Heart left ventricle (tissue), 16 donors: ENCODE results near the gene CELF2. TPM values are rescaled to one million over a fixed set of nuclear protein-coding genes. Genes with fewer than 3 reads are reported as not detected.

ENCODE experiments used
- ATAC-seq, 4 donors: fragments of 200-7000 bp; cut with Tn5 transposase; one replicate each; pipeline ENCODE4 v1.9.1; 2020 to 2022; ENCODE audit warnings: moderate library complexity in 4 of 4, mild to moderate bottlenecking in 3 of 4, moderate number of reproducible peaks in 1 of 4
- DNase-seq, 5 donors: peaks; one replicate each; pipeline ENCODE4 v3.0.0-alpha.2; 2020
- H3K27ac ChIP-seq, 12 donors: fragments of 200-600 bp; sonication (generic) in 4 of 12; one replicate each; pipeline versions ENCODE4 v1.5.0 to v1.8.0; 2016 to 2022; ENCODE audit warnings: mild to moderate bottlenecking in 2 of 12
- H3K27me3 ChIP-seq, 9 donors: fragments of 200-600 bp; sonication (generic) in 2 of 9; one replicate each; pipeline versions ENCODE4 v1.5.1 to v1.8.0; 2016 to 2022; ENCODE audit warnings: mild to moderate bottlenecking in 3 of 9
- H3K36me3 ChIP-seq, 9 donors: fragments of 200-600 bp; sonication (generic) in 2 of 9; one replicate each; pipeline versions ENCODE4 v1.5.0 to v1.8.0; 2018 to 2022; ENCODE audit warnings: mild to moderate bottlenecking in 2 of 9
- H3K4me1 ChIP-seq, 12 donors: fragments of 200-600 bp; sonication (generic) in 4 of 12; one replicate each; pipeline versions ENCODE4 v1.5.0 to v1.8.0; 2016 to 2022; ENCODE audit warnings: mild to moderate bottlenecking in 3 of 12
- H3K4me3 ChIP-seq, 12 donors: fragments of 200-600 bp; sonication (generic) in 4 of 12; one replicate each; pipeline versions ENCODE4 v1.5.0 to v1.8.0; 2017 to 2022; ENCODE audit warnings: mild to moderate bottlenecking in 9 of 12, moderate library complexity in 4 of 12
- H3K9me3 ChIP-seq, 12 donors: fragments of 200-600 bp; sonication (generic) in 4 of 12; one replicate each; pipeline versions ENCODE4 v1.5.0 to v1.8.0; 2016 to 2022; ENCODE audit warnings: mild to moderate bottlenecking in 1 of 12
- CTCF ChIP-seq, 12 donors: fragments of 200-600 bp; sonication (generic) in 4 of 12; IDR thresholded peaks; one replicate each; pipeline versions ENCODE4 v1.5.0 to v1.8.0; 2018 to 2022; ENCODE audit warnings: antibody characterized with exemption in 12 of 12, mild to moderate bottlenecking in 5 of 12
- POLR2A ChIP-seq, 2 donors: fragments of 450-650 bp; IDR thresholded peaks; one replicate each; pipeline ENCODE4 v1.6.1; 2017; ENCODE audit warnings: antibody characterized with exemption in 2 of 2, mild to moderate bottlenecking in 2 of 2, moderate library complexity in 2 of 2
- WGBS, 4 donors: extraction: QIAGEN DNeasy Blood & Tissue Kit in 2 of 4; methylation state at CpG; one replicate each; pipeline versions ENCODE4 v1.1.5 to v1.1.7; 2013 to 2018; 5-methylcytosine and 5-hydroxymethylcytosine counted together
- intact Hi-C, 10 donors: fragments of 100-400 bp; cut with DNase I; formaldehyde crosslinking; loops; one replicate each; pipeline versions ENCODE4 v1.11.1 to v1.14.2; 2022
- polyA plus RNA-seq, 2 donors: library from polyadenylated mRNA; stranded (reverse); fragments of 200-250 nt; gene quantifications; one replicate each; pipeline ENCODE4 v1.2.3, GENCODE V29; 2013
- total RNA-seq, 9 donors: library from RNA; depleted of rRNA in 2 of 9; stranded (reverse); fragments of >200 nt in 2 of 9; fragmentation: NEBNext Ultra II Directional in 3 of 9; extraction: Animal tissue kit (Norgen Biotek cat#: 25700) in 3 of 9; gene quantifications; one replicate each; pipeline versions ENCODE4 v1.1.0 to v1.2.4, GENCODE V29; 2016 to 2023
- donor health status: ischemic (EF 13 %, LVEDD 7.1; RV severe dilation, severe dysfunction).
- donor health status: healthy with polysubstance abuse.
- donor health status: DM: no; HTN: yes; CAD: no.
- donor health status: DM: no; HTN: no; CAD: no.
- donor health status: ischemic (EF 25% LVEDD 6.9; RV normal size, moderate dysfunction).
- donor health status: ischemic (EF 25% LVEDD 5.7; RV mildly dilated, moderate dysfunction).
- donor health status: healthy.
- donor health status: DM: yes; HTN: yes; CAD: no.
- donor health status: ischemic (EF 35%, LVEDD 5.7; RV mildly dilated, moderate dysfunction).
- donor health status: nonischemic (EF 11% LVEDD 7.7; RV severe dilation, severe dysfunction).
- donor health status: DM: yes; HTN: yes; CAD: no.
- donor health status: PGD.
- donor health status: ischemic (EF 29% LVEDD 5.4; RV normal size, mild dysfunction).
- donor health status: nonischemic (EF 23%, LVEDD 6.1; RV moderate dilation, normal function).

The CELF2 gene
- total and polyA plus RNA-seq, 11 donors = 14.2 to 103 (median 67.1) TPM

- ATAC-seq (no peak), DNase-seq (no peak)
- Histone ChIP-seq H3K27me3 (no peaks in the 10 kb centered on the region), H3K4me1 (peaks cover 0 to 61% (median 30%) of the 10 kb centered on the region in 12 donors), H3K36me3 (peaks cover 0 to 84% (median 40%) of the 10 kb centered on the region in 9 donors), H3K4me3 (no peak overlapping the region), H3K27ac (peak overlapping the region in 3 of 12 donors; percentile 13 to 31 (median 19)), H3K9me3 (no peaks in the 10 kb centered on the region)
- TF ChIP-seq CTCF (IDR thresholded peaks at IDR 0.05) = no peak
- no peak for TF ChIP-seq POLR2A (IDR thresholded peaks at IDR 0.05)
- WGBS, 4 donors = 55 to 65% (median 64%) methylated on average over 13 of the region's 13 CpGs
- intact Hi-C loops = no loop called here
Measured at GRCh38 chr10:11257440-11258090, 239.9 kb downstream of the CELF2 start.

DNA sequence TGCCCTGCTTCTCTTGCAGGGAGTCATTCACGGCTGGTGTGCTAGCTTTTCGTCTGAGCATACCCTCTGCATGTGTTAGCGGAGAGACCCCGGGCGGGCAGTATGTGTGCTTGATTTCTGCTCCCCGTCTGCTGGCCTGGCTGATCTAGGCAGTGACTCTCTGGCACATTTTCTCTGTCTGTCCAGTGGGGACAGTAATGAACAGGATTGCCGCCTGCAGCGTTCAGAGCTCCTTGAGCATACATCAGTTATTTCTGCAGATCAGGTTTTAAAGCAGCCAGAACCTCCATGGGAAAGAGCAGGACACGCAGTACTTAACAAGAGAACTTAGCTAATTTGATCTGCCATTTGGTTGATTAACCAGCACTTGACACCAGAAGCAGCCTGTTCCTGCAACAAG is 242.5 kb downstream of the CELF2 start:
- DNase-seq (no peak), ATAC-seq (peak in 2 of 4 donors; percentile 13 to 25)
- Histone ChIP-seq H3K4me3 (no peak overlapping the region), H3K4me1 (peaks cover 0 to 85% (median 41%) of the 10 kb centered on the region in 12 donors), H3K27me3 (no peaks in the 10 kb centered on the region), H3K9me3 (no peaks in the 10 kb centered on the region), H3K27ac (peak overlapping the region in 3 of 12 donors; percentile 12 to 42 (median 34)), H3K36me3 (peaks cover 0 to 84% (median 40%) of the 10 kb centered on the region in 9 donors)
- 40 to 61% (median 55%) methylated on average over 9 of the region's 9 CpGs for WGBS, 4 donors
- peak in 3 of 12 donors; percentile 14 to 20 (median 19) for TF ChIP-seq CTCF (IDR thresholded peaks at IDR 0.05)
- no peak for TF ChIP-seq POLR2A (IDR thresholded peaks at IDR 0.05)
- intact Hi-C loops = loop anchor here in 9 of 10 donors (5.0 to 10.0 kb wide), 13 partner anchors 38 to 465 kb away; no protein-coding TSS in a partner anchor

GRCh38 chr10:11261143-11261542 is 243.5 kb downstream of the CELF2 start:
- H3K27ac ChIP-seq = peak overlapping the region; percentile 5 to 83 (median 63)
- no peak for DNase-seq
- no peaks in the 10 kb centered on the region for H3K9me3 ChIP-seq
- H3K4me3 ChIP-seq = no peak overlapping the region
- TF ChIP-seq CTCF (IDR thresholded peaks at IDR 0.05) = no peak
- TF ChIP-seq POLR2A (IDR thresholded peaks at IDR 0.05) = no peak
- no peaks in the 10 kb centered on the region for H3K27me3 ChIP-seq
- H3K4me1 ChIP-seq = peaks cover 0 to 84% (median 35%) of the 10 kb centered on the region in 12 donors
- ATAC-seq = no peak
- intact Hi-C loops = loop anchor here in 9 of 10 donors (5.0 to 10.0 kb wide), 13 partner anchors 39 to 466 kb away; no protein-coding TSS in a partner anchor
- peaks cover 0 to 85% (median 40%) of the 10 kb centered on the region in 9 donors for H3K36me3 ChIP-seq
- 77 to 82% (median 80%) methylated on average over 7 of the region's 7 CpGs for WGBS, 4 donors

DNA sequence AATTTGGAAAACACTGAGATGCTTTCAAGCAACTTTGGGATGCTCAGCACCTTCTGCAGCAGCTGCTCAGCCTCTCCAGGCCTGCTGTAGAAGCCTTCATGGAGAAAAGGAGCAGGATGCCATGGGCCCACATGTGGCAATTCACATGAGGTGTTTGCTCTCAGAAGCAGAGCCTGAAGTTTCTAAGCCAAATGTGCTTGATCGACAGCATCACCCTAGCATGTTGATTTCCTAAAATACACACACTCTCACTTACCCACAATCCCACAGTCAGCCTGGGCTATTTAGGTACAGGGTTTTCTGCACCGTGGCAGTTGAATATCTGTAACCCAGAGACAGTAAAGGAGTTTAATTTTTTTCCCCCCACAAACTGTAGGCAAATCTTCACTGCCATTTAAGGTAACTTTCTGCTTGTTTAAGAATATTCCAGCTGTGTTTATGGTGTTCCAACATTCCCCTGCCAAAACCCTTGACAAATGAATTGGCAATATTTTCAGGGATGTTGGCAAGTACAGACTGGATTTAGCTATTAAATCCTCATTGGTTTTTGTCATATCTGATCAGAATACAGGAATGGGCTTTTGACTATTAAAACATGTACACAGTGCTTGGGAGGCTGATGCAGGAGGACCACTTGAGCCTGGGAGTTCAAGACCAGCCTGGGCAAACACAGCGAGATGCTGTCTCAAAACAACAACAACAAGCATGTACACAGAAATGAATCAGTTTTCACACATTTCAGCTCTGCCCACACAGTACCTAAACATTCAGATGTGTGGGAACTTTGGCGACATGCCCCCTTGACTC is 244.2 kb downstream of the CELF2 start:
- DNase-seq = peak in 1 of 5 donors; percentile 32
- Histone ChIP-seq H3K27me3 (no peaks in the 10 kb centered on the region), H3K9me3 (no peaks in the 10 kb centered on the region), H3K4me3 (no peak overlapping the region), H3K36me3 (peaks cover 0 to 92% (median 40%) of the 10 kb centered on the region in 9 donors), H3K4me1 (peaks cover 0 to 84% (median 30%) of the 10 kb centered on the region in 12 donors), H3K27ac (peak overlapping the region; percentile 31 to 83 (median 64))
- ATAC-seq = peak; percentile 81 to 92 (median 90)
- TF ChIP-seq CTCF (IDR thresholded peaks at IDR 0.05) (no peak), POLR2A (IDR thresholded peaks at IDR 0.05) (no peak)
- 48 to 52% (median 51%) methylated on average over 4 of the region's 4 CpGs for WGBS, 4 donors
- intact Hi-C loops = loop anchor here in 9 of 10 donors (5.0 to 10.0 kb wide), 13 partner anchors 40 to 467 kb away; no protein-coding TSS in a partner anchor
